Peyer's patch (tissue), 4 donors: Measurements from ENCODE around the gene RHOT1.

ENCODE experiments used
- CTCF ChIP-seq, 6 experiments: fragments of 450-650 bp in 4 of 6; fragments of 200-600 bp in 2 of 6; sonication (generic) in 1 of 6; IDR thresholded peaks; one replicate each; pipeline ENCODE4 v1.5.1; 2017 to 2019; ENCODE audit warnings: antibody characterized with exemption in 6 of 6, mild to moderate bottlenecking in 3 of 6, moderate library complexity in 1 of 6
- POLR2A ChIP-seq, 2 donors: fragments of 450-650 bp; IDR thresholded peaks; one replicate each; pipeline ENCODE4 v1.5.1; 2017; ENCODE audit warnings: antibody characterized with exemption in 2 of 2, mild to moderate bottlenecking in 2 of 2, moderate library complexity in 2 of 2

GRCh38 chr17:32124985-32125847, 17.1 kb upstream of the RHOT1 start:
- TF ChIP-seq CTCF (IDR thresholded peaks at IDR 0.05) (no peak), POLR2A (IDR thresholded peaks at IDR 0.05) (no peak)
